K562 (cell line): ENCODE data around the gene NEU1. TPM values are rescaled to one million over a fixed set of nuclear protein-coding genes. Genes with fewer than 3 reads are reported as not detected.
A peak's percentile ranks its signal among the peaks of the same experiment; 100 is the strongest.

Source experiments
- CSDE1 ChIP-seq, 2 experiments: fragments of 450-650 bp; IDR thresholded peaks; 2 replicates each; pipeline ENCODE4 v1.6.1; 2016; ENCODE audit warnings: mild to moderate bottlenecking in 1 of 2
- GATA2 ChIP-seq: sonication (generic); formaldehyde crosslinking; IDR thresholded peaks from 2 replicates; pipeline ENCODE4 v1.4.0; 2020; ENCODE audit warnings: mild to moderate bottlenecking, missing genetic modification reagents
- GTF2B ChIP-seq: IDR thresholded peaks from 2 replicates; pipeline ENCODE4 v1.6.1; 2011; ENCODE audit not compliant: insufficient read length; ENCODE audit errors: extremely low read depth
- HINFP ChIP-seq: fragments of 450-650 bp; conservative IDR thresholded peaks from 2 replicates; pipeline ENCODE4 v1.6.1; 2016; ENCODE audit warnings: missing genetic modification characterization, low read depth, mild to moderate bottlenecking, control low read depth, missing compliant biosample characterization
- IRF1 ChIP-seq: sonication (generic); formaldehyde crosslinking; IDR thresholded peaks from 2 replicates; pipeline ENCODE4 v1.8.0; 2022; ENCODE audit warnings: missing genetic modification reagents, mild to moderate bottlenecking, borderline replicate concordance
- RB1 ChIP-seq: fragments of 450-650 bp; IDR thresholded peaks from 2 replicates; pipeline ENCODE4 v1.6.1; 2017; ENCODE audit warnings: low read depth, mild to moderate bottlenecking
- RBM25 ChIP-seq: fragments of 200-400 bp; formaldehyde crosslinking; IDR thresholded peaks from 2 replicates; pipeline ENCODE4 v1.6.1; 2018; ENCODE audit warnings: low read length, low read depth, moderate library complexity; ENCODE audit not compliant: severe bottlenecking
- SIRT6 ChIP-seq: IDR thresholded peaks from one replicate; pipeline ENCODE4 v1.6.1; 2012; ENCODE audit warnings: low read depth, mild to moderate bottlenecking, control low read depth, inconsistent platforms, low read length, moderate library complexity
- THAP12 ChIP-seq: fragments of 250-450 bp; sonication (Bioruptor Pico); IDR thresholded peaks from 2 replicates; pipeline ENCODE4 v1.9.0; 2021; ENCODE audit warnings: mild to moderate bottlenecking, inconsistent platforms
- ZFP30 ChIP-seq: fragments of 250-450 bp; sonication (Bioruptor Pico); IDR thresholded peaks from 2 replicates; pipeline ENCODE4 v1.8.0; 2022; ENCODE audit warnings: moderate library complexity, mild to moderate bottlenecking, inconsistent platforms, borderline replicate concordance
- polyA plus RNA-seq, 8 experiments: library from polyadenylated mRNA; depleted of rRNA in 4 of 8; stranded (reverse) in 5 of 8; unstranded in 3 of 8; fragments of >200 nt; fragmentation: Nextera tagmentation in 2 of 8; fragmentation: Illumina TruSeq in 1 of 8; extraction: Ambion mirVana in 2 of 8; extraction: Trizol in 1 of 8; gene quantifications; 2 replicates each; pipeline versions ENCODE4 v1.2.1 to v1.2.3, GENCODE V29; 2011 to 2014; ENCODE audit warnings: inconsistent platforms in 1 of 8, missing spikeins in 1 of 8
- total RNA-seq, 7 experiments: library from RNA; depleted of rRNA in 6 of 7; stranded (reverse); fragments of >200 nt in 6 of 7; fragmentation: Illumina TruSeq in 2 of 7; extraction: Trizol in 2 of 7; gene quantifications; 2 replicates each; pipeline versions ENCODE4 v1.2.1 to v1.2.3, GENCODE V29; 2011 to 2021; ENCODE audit warnings: low replicate concordance in 1 of 7

Gene NEU1
- total and polyA plus RNA-seq, 9 of the 15 experiments (the other 6 are each of a cell fraction or from before 2014, with no cell fraction given): 14.8 to 67.8 (median 51.0) TPM

- TF ChIP-seq IRF1 (CRISPR knock-in tag) (no peak), ZFP30 (CRISPR knock-in tag) (no peak), HINFP (no peak), RB1 (no peak), RBM25 (peak; percentile 85), SIRT6 (no peak), GATA2 (CRISPR knock-in tag) (no peak), CSDE1 (IDR thresholded peaks at IDR 0.05) (no peak), THAP12 (CRISPR knock-in tag) (peak; percentile 98), GTF2B (peak; percentile 99)
These were observed 35.1 kb downstream of the NEU1 start, which contains the start of gene HSPA1B (continued) for GRCh38 chr6:31827286-31828079.
